ENCODE measurements around the gene RGS11.

Gene RGS11

DNA sequence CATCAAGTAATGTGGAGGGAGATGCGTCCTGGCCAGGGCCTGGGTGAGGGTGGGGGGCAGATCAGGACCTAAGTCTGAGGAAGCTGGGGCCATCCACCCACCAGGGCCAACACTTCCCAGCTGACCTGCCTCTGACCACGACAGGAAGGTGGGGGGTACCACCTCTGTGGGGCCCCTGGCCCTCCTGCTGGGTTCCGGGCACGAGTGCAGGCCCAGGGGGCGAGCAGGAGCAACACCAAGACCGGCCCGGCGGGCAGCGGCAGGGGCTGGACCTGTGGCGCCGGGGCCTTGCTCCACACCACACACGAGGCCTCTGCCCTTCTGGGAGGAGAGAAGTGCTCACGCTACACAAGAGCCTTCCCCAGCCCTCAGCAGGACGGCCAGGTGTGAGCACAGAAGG lies 20.5 kb upstream of the RGS11 start:
- no peak for DNase-seq

DNA sequence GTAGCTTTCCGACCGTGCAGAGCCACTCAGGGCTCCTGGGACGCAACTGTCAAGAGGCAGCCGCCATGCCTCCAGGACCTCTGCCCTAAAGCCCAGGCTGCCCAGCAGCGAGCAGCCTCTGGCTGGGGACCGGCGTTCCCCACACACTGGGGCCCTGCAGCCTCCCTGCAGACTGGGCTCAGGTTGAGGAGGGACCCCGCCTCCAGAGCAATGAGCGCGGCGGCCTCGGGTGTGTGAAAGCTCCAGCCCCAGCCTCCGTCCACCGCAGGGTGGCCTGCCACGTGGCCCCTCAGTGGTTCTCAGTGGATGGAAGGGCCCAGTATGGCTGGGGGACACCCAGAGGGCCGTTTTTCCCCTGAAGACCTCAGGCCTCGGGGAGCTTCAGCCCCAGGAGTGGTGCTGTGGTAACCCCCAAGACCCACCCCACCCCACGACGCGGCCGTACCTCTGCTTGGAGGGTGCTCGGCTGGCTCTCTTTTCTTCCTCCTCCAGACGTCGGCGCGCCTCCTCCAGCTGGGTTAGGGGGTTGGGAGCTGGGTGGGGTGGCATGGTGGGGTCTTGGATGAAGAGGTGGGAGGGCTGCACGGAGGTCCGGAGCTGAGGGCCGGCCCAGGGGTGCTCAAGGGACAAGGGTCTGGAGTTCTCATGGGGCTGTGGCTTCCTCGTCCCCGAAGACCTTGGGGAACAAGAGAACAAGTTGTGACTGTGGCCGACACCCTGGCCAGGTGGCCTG lies 17.5 kb upstream of the RGS11 start:
- no peak for DNase-seq

DNA sequence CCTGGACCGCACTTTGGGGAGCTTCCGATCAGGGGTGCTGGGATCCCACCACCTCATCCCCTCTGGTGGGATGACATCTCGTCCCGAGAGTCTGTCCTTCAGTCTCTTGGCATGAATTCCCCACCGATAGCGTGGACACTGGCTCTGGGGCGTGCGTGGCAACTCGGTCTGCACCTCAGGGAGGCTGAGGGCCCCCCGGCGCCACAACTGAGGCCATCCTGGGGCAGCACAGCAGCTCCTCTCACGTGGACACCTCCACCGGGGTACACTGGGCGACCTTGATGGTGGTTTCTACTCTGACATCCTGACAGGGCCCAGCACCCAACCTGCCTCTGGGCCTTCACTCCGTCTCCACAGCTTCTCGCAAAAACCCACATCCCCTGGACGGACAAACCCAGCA lies 15.8 kb upstream of the RGS11 start:
- no peak for DNase-seq

DNA sequence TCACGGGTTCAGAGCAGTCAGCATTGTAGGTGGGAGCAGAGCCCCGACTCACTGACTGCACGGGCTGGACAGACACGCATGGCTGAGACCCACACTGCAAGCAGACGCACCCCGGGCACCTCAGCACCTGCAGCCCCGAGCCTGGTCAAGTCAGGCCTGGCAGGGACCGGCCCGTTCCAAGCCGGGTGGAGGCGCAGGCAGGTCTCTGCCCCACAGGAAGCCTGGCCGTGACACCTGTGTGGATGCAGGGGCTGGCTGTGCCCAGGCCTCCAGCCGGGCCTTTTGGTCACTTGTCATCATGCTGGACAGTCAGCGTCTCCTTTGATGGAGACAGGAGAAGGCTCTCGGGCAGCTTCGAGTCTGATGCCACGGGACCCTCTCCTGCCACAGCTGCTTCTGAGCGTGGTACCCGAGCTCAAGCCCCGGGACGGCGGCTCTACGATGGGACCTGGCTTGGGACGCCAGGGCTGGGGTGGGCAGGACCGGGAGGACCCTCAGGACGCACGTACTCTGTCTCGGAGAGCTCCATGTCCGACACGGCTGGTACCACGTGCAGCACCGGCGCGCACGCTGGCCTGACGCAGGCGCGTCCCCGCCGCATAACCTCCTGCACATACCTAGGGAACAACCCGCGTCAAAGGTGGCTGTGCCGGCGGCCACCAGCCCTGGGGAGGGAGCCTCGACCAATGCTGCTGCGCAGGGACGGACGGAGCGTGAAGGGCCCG lies 15.1 kb upstream of the RGS11 start:
- DNase-seq = no peak

DNA sequence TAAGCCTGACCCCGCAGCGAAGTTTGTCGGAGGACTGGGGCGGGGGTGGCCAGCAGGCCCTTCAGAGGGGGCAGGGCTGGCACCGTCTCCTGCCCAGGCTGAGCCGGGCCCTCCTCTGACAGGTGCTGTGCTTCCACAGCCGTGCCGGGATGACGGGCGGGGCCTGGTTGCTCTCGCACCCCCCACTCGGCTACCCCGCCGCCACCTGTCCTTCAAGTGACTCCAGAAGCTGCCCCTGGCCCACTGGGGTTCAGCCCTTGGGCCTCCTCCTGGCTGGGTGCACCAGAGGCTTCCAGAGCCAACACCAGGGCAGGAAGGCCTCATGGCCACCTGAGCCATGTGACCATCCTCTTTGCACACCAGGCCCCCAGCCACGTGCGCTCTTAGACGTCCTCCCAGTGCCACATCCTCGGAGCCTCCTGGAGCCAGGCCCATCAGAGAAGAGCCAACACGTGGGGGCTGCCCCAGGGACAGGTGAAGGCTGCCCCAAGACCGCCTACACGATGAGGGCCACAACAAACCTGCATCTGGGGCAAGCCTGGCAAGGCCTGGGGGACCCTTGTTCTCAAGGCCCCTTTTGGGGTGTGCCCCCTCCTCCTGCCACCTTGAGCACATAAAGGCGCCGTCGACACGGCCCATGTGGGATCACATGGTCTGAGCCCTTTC lies 14.4 kb upstream of the RGS11 start:
- DNase-seq = no peak

DNA sequence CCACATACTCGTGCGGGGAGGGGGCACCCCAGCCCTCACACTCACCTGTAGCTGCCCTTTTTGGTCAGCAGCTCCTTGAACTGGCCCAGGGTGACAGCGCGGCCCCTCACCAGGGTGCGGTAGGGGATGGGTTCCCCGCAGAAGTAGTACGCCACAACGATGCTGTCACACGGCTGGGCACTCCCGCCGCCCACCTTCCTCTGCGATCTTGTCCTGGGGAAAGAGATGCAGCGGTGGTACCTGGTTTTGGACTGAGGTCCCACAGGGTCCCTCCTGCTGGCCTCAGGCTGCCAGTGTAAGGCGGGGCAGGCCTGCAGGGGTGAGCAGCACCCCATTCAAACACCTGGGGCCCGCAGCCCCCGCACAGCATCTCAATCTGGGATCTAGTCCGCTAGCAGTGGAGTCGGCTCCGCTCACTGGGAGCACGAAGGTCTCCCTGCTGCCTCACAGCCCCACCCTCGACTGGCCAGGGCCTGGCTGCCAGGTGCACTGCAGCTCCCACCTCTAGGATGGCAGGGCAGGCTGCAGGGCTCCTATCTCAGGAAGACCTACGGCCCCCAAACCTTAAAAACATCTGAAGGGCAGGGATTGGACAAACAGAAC lies 13.8 kb upstream of the RGS11 start:
- no peak for DNase-seq

DNA sequence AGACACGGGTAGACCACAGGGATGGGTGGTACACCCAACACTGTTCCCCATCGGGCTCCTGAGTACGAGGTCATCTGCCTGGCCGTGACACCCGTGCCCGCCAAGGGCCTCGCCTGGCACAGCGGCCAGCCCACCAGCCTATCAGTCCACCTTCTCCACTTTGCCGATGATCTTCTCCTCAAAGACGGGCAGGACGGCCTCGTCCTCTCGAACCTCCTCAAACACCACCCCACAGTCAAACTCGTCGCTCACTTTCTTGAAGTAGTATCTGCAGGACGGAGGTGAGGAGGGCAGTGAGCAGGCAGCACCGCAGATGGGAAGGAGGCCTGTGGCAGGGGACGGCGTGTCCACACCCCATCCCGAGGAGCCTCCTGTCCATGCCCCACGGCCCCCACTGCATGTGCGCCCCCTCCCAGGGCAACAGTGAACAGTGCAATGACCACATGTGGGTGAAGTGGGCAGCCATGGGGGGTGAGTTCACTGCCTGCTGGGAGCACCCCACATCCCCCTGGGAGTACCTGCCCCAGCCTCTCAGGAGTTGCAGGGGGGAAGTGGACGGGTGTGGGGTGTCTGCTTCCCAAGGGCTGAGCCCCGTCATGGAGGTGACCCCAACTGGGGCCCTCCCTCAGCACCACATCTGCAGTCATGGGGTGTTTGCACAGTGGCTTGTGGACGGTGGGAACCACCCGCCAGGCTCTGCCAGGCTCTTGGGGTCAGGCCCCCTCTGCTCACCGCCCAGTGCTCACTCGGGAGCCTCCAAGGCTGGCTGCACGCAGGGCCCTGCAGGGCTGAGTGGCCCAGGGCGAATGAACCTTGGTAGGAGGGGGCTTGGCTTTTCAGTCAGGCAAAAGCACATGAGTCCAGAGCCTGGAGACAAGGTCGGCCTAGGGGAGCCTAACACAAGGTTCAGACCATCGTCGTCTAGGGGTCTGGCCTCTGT lies 12.5 kb upstream of the RGS11 start:
- no peak for DNase-seq

DNA sequence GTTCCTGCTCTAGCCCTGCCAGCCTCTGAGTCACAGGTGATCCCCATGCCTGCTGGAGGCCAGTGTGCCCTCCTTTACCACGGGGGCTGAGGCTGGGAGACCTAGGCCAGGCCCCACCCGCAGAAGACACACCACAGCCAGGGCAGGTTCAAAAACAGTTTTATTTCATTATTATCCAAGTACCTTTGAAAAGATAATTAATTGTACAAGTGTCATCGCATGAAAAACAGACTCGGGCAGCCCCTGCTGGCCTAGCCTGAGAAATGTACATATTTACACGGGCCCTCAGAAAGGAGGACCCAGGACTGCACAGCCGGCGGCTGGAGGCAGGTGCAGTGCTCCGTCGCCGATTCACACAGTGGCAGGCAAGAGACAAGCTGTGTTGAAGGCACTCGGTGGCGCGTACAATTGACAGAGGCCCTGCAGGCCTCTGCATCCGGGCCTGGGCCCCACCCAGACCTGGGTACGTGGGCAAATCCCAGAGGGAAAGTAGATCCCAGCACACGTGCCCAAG lies 11.6 kb upstream of the RGS11 start:
- DNase-seq = no peak

DNA sequence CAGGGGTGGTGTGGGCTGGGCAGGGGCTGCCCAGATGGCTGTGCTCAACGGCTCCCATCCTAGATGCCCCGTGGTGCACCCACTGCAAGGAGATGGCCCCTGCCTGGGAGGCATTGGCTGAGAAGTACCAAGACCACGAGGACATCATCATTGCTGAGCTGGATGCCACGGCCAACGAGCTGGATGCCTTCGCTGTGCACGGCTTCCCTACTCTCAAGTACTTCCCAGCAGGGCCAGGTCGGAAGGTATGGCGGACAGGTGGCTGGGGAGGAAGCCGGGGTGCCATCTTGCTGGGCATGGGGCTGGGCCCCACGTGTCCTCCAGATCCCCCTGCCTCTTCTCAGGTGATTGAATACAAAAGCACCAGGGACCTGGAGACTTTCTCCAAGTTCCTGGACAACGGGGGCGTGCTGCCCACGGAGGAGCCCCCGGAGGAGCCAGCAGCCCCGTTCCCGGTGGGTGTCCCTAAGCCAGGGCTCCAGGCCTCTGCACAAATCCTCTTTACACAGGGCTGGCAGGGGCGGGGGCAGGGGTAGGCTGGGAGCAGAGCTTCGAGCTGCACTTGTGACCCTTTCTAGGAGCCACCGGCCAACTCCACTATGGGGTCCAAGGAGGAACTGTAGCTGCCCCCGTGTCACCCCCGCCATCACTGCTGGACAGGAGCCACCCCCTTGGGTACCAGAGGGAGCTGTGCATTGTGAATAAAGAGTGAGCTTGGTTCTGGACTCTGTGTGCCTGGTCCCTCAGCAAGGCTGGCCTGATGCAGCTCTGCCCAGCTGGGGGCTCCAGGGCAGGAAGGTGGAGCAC lies 10.9 kb upstream of the RGS11 start:
- no peak for DNase-seq

DNA sequence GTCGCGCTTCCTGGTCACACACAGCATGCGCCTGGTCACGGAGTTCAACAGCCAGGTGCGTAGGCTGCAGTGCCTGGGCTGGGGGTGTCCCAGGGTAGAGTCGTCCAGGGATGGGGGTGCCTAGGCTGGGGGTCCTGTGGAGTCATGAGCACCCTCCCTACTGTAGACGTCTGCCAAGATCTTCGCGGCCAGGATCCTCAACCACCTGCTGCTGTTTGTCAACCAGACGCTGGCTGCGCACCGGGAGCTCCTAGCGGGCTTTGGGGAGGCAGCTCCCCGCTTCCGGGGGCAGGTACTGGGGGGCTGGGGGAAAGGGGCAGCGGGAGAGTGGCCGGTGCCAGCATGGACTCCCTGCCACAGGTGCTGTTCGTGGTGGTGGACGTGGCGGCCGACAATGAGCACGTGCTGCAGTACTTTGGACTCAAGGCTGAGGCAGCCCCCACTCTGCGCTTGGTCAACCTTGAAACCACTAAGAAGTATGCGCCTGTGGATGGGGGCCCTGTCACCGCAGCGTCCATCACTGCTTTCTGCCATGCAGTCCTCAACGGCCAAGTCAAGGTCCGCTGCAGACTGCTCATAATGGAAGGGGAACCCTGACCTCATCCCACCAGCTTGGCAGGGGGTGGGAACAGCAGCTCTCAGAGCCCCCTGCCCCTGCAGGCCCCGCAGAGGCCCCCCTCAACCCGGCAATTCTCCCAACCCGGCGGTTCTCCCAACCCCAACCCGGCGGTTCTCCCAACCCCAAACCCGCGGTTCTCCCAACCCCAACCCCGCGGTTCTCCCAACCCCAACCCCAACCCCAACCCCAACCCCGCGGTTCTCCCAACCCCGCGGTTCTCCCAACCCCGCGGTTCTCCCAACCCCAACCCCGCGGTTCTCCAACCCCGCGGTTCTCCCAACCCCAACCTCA lies 9.7 kb upstream of the RGS11 start:
- no peak for DNase-seq

DNA sequence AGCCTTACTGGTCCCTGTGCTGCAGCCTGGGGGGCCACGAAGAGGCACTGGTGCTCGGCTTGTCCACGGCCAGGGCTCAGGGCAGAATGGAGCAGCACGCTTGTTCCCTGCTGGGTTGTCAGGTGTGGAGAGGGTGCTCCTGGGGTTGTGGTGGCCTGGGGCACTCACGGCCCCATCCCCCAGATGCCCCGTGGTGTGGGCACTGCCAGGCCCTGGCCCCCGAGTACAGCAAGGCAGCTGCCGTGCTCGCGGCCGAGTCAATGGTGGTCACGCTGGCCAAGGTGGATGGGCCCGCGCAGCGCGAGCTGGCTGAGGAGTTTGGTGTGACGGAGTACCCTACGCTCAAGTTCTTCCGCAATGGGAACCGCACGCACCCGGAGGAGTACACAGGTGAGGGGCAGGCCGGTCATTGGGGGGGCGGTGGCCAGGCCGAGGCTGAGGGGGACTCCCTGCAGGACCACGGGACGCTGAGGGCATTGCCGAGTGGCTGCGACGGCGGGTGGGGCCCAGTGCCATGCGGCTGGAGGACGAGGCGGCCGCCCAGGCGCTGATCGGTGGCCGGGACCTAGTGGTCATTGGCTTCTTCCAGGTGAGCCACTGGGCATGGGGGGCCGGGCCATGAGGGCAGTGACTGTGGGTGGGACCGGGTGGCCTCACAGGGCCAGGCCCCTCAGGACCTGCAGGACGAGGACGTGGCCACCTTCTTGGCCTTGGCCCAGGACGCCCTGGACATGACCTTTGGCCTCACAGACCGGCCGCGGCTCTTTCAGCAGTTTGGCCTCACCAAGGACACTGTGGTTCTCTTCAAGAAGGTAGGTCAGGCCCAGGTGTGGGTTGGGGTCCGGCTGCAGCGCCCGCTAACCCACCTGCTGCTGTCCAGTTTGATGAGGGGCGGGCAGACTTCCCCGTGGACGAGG lies 8.7 kb upstream of the RGS11 start:
- no peak for DNase-seq

DNA sequence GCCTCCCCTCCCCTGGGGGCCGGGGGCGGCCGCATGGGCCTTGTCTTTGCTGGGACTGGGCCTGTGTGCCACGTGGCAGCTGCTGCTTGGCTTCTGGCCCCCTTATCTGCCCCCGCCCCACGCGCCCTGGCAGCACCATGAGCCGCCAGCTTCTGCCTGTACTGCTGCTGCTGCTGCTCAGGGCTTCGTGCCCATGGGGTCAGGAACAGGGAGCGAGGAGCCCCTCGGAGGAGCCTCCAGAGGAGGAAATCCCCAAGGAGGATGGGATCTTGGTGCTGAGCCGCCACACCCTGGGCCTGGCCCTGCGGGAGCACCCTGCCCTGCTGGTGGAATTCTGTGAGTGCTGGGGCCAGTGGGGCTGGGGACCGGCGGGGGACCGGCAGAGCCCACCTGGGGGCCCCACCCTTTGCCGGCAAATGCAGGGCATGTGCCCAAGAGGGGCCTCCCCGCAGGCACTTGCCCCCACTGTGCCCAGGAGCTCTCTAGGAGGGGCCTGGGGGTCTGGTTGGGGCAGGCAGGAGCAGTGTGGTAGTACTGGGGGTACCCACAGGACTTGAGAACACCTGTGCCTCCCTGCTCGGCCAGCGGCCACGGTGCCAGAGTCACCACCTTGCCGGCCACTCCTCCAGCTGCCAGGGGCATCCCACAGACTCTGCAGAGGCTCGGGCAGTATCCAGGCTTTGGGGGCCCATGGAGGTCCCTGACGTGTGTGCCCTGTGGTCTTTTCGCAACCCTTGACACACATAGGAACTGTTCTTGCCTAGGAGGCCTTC lies 7.5 kb upstream of the RGS11 start, which contains the start of gene PDIA2:
Gene PDIA2, plus strand, starts transcription at position 132 of the 773 bp plus-strand sequence. Its CDS starts 6 bp downstream, at position 138.
- no peak for DNase-seq

DNA sequence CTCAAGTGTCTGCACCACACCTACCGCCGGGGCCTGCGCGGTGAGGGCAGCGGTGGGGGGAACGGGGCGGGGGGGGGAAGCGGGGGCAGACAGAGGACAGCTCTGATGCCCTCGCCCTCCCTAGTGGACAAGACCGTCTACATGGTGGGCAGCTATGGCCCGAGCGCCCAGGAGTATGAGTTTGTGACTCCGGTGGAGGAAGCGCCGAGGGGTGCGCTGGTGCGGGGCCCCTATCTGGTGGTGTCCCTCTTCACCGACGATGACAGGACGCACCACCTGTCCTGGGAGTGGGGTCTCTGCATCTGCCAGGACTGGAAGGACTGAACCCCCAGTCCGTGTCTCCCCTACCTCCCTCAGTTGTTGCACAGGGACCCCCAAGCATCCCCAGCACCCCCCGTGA lies 6.7 kb upstream of the RGS11 start:
- DNase-seq = no peak

DNA sequence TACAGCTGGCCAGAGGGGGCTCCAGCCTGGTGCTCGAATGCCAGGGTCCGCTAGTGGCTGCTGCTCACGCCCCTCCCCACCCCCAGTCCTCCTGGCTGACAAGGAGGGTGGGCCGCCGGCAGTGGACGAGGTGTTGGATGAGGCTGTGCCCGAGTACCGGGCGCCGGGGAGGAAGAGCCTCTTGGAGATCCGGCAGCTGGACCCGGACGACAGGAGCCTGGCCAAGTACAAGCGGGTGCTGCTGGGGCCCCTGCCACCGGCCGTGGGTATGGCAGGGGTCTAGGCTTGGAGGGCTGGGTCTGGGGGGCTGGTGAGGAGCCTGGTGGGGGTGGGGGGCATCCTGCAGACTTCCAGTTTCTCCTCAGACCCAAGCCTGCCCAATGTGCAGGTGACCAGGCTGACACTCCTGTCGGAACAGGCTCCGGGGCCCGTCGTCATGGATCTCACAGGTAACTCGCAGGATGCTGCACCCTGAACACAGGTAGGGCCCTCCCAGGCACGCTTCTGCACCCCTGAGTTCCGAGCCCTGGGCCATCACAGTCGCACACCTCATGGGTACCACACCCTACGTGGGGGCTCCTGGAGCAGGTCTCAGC lies 6.0 kb upstream of the RGS11 start:
- peak in 1 of 2 experiments; percentile 44 for DNase-seq

DNA sequence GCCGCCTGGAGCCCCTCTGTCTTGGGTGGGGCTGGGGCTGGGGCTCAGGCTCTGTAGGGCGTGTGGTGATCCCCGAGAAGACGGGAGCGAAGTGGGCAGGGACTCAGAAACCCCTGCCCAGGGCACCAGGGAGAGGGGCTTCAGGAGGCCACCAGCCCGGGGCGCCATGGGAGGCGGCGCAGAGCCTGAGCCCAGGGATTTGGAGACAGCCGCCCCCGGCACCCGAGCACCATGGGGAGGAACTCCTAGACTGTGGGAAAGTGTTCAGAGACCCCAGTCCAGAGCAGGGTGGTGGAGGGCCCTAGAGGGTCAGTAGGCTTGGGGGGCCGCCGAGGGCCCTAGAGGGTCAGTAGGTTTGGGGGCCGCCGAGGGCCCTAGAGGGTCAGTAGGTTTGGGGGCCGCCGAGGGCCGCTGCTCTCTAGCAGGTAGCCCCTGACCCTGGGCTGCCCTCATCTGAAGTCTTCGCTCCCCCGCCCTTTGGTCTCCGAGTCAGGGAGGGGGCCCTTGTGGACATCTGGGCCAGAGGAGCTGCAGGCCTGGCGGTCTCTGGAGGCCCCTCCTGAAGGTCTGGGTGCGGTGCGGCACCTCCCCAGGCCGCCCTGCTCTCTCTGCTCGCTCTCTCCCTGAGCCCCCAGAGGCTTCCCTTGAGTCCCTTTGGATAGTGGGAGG lies 5.4 kb upstream of the RGS11 start:
- DNase-seq = no peak

DNA sequence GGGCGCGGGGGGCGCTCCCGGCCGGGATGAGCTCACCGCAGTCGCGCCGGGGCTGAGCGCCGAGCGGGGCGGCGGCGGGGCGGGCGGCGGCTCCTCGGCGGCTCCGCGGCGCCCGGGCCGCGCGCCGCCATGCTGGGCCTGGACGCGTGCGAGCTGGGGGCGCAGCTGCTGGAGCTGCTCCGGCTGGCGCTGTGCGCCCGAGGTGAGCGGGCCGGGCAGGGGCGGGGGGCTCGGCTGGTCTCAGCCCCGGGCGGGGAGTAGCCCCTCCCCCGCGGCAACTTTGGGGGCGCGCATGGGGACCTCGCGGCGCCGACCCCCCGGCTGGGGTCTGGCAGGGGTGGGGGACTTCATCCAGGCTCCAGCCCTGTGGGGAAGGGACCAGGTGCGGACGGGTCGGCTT lies 4.8 kb upstream of the RGS11 start, which contains the start of gene ARHGDIG:
Gene ARHGDIG, plus strand, starts transcription at position 40 of the 400 bp plus-strand sequence. Its CDS starts 90 bp downstream, at position 130.
- DNase-seq = peak in 1 of 2 experiments; percentile 23

DNA sequence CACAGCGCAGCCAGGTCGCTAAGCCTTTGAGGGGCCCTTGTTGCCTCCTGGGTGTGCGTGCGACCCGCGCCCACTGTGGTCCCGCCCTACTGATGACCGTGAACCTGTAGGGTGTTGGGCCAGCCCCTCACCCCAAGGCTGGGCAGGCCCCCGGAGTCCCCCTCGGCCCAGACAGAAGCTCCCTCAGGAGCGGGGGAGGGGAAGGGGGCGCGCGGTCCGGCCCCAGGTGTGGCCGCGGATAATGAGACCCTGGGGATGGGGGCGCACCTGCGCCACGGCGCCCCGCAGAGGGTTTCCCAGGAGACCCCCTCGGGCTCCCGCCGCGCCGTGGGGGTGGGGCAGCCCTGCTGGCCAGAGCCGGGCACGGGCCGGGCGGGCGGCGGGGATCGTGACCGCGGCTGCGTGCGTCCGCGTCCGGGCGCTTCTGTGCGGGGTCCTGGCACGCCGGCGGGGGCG lies 4.3 kb upstream of the RGS11 start:
- DNase-seq = no peak

Data from NCI-H526 (cell line).